ENCODE data around the gene FRMD1. TPM values are rescaled to one million over a fixed set of nuclear protein-coding genes. Genes with fewer than 3 reads are reported as not detected.

The FRMD1 gene
- total RNA-seq, 3 donors from 2014 or later (not counting 1 experiment from before 2014, with no cell fraction given), result not detected

- intact Hi-C loops (cut with micrococcal nuclease), result no loop called here
- Histone ChIP-seq H3K27ac (ENCODE audit: low read length) (no peak overlapping the region), H3K9me3 (ENCODE audit: control insufficient read depth, insufficient read depth, low read length) (peaks cover 32% of the 10 kb centered on the region), H3K4me3 (ENCODE audit: low read length) (no peak overlapping the region), H3K36me3 (ENCODE audit: control insufficient read depth, insufficient read depth, low read length) (no peaks in the 10 kb centered on the region), H3K4me1 (ENCODE audit: control insufficient read depth, insufficient read depth, low read length) (no peaks in the 10 kb centered on the region), H3K27me3 (ENCODE audit: control insufficient read depth, insufficient read depth, low read length) (no peaks in the 10 kb centered on the region)
- Mint-ChIP-seq H3K4me1 (no peaks in the 10 kb centered on the region), H3K27me3 (ENCODE audit: low read depth in 2 of 2) (no peaks in the 10 kb centered on the region), H3K9me3 (peaks cover 2 to 4% of the 10 kb centered on the region in 2 donors), H3K36me3 (no peaks in the 10 kb centered on the region), H3K4me3 (no peak overlapping the region), H3K27ac (no peak overlapping the region)
- TF ChIP-seq CTCF (IDR thresholded peaks at IDR 0.05), result no peak
- ATAC-seq, result no peak
- WGBS (ENCODE audit: insufficient coverage), result 89% methylated on average over 17 of the region's 17 CpGs
- DNase-seq, result no peak
Measured at GRCh38 chr6:168043193-168043847, 35.7 kb downstream of the FRMD1 start.

- peaks cover 35% of the 10 kb centered on the region for H3K9me3 ChIP-seq (ENCODE audit: control insufficient read depth, insufficient read depth, low read length)
Measured at GRCh38 chr6:168042426-168043192, 36.4 kb downstream of the FRMD1 start.

GRCh38 chr6:168041928-168042327, 37.1 kb downstream of the FRMD1 start:
- H3K9me3 ChIP-seq (ENCODE audit: control insufficient read depth, insufficient read depth, low read length), result peaks cover 35% of the 10 kb centered on the region
- no peak for DNase-seq

More at GRCh38 chr6:168042426-168043192, 36.4 kb downstream of the FRMD1 start:
- no peak for TF ChIP-seq CTCF (IDR thresholded peaks at IDR 0.05)
- intact Hi-C loops (cut with micrococcal nuclease), result no loop called here
- Mint-ChIP-seq H3K4me3 (no peak overlapping the region), H3K27me3 (ENCODE audit: low read depth in 2 of 2) (no peaks in the 10 kb centered on the region), H3K36me3 (no peaks in the 10 kb centered on the region), H3K27ac (no peak overlapping the region), H3K4me1 (no peaks in the 10 kb centered on the region), H3K9me3 (peaks cover 2 to 4% of the 10 kb centered on the region in 2 donors)
- H3K4me1 ChIP-seq (ENCODE audit: control insufficient read depth, insufficient read depth, low read length), result no peaks in the 10 kb centered on the region
- no peak overlapping the region for H3K27ac ChIP-seq (ENCODE audit: low read length)
- 93% methylated on average over 29 of the region's 29 CpGs for WGBS (ENCODE audit: insufficient coverage)
- H3K4me3 ChIP-seq (ENCODE audit: low read length), result no peak overlapping the region
- ATAC-seq, result no peak
- H3K27me3 ChIP-seq (ENCODE audit: control insufficient read depth, insufficient read depth, low read length), result no peaks in the 10 kb centered on the region
- no peaks in the 10 kb centered on the region for H3K36me3 ChIP-seq (ENCODE audit: control insufficient read depth, insufficient read depth, low read length)
- no peak for DNase-seq

More at GRCh38 chr6:168041928-168042327, 37.1 kb downstream of the FRMD1 start:
- intact Hi-C loops (cut with micrococcal nuclease), result no loop called here
- 94% methylated on average over 15 of the region's 15 CpGs for WGBS (ENCODE audit: insufficient coverage)
- no peak for TF ChIP-seq CTCF (IDR thresholded peaks at IDR 0.05)
- Mint-ChIP-seq H3K4me3 (no peak overlapping the region), H3K36me3 (no peaks in the 10 kb centered on the region), H3K9me3 (peaks cover 2 to 4% of the 10 kb centered on the region in 2 donors), H3K4me1 (no peaks in the 10 kb centered on the region), H3K27me3 (ENCODE audit: low read depth in 2 of 2) (no peaks in the 10 kb centered on the region), H3K27ac (no peak overlapping the region)
- Histone ChIP-seq H3K27me3 (ENCODE audit: control insufficient read depth, insufficient read depth, low read length) (no peaks in the 10 kb centered on the region), H3K27ac (ENCODE audit: low read length) (no peak overlapping the region), H3K4me1 (ENCODE audit: control insufficient read depth, insufficient read depth, low read length) (no peaks in the 10 kb centered on the region), H3K36me3 (ENCODE audit: control insufficient read depth, insufficient read depth, low read length) (no peaks in the 10 kb centered on the region), H3K4me3 (ENCODE audit: low read length) (no peak overlapping the region)
- ATAC-seq, result no peak

All from natural killer cell (primary cell).